SJCRH30 (cell line): ENCODE results near the gene CMTM1. TPM values are rescaled to one million over a fixed set of nuclear protein-coding genes. Genes with fewer than 3 reads are reported as not detected.
A peak's percentile ranks its signal among the peaks of the same experiment; 100 is the strongest.
"Not testable (repeated sequence)": the region's sequence is repeated elsewhere in the genome, so short reads cannot be mapped to it uniquely, and the experiment has no call there.

Experiments used
- DNase-seq, 2 experiments: peaks; one replicate each; pipeline ENCODE4 v3.0.0-alpha.2; 2015 to 2020
- H3K27ac ChIP-seq: fragments of 250-450 bp; sonication (Bioruptor Pico); 2 replicates; pipeline ENCODE4 v1.5.1; 2020; ENCODE audit warnings: mild to moderate bottlenecking, moderate library complexity
- H3K27me3 ChIP-seq: fragments of 250-450 bp; sonication (Bioruptor Pico); 2 replicates; pipeline ENCODE4 v1.5.1; 2020; ENCODE audit warnings: mild to moderate bottlenecking, moderate library complexity
- H3K36me3 ChIP-seq: fragments of 250-450 bp; sonication (Bioruptor Pico); 2 replicates; pipeline ENCODE4 v1.5.1; 2020; ENCODE audit warnings: mild to moderate bottlenecking, moderate library complexity
- H3K4me1 ChIP-seq: fragments of 250-450 bp; sonication (Bioruptor Pico); 2 replicates; pipeline ENCODE4 v1.5.1; 2020; ENCODE audit warnings: mild to moderate bottlenecking, moderate library complexity
- H3K4me3 ChIP-seq: fragments of 250-450 bp; sonication (Bioruptor Pico); 2 replicates; pipeline ENCODE4 v1.5.1; 2020; ENCODE audit warnings: mild to moderate bottlenecking, moderate library complexity
- H3K9me3 ChIP-seq: fragments of 250-450 bp; sonication (Bioruptor Pico); replicated peaks from 2 replicates; pipeline ENCODE4 v1.5.1; 2020; ENCODE audit warnings: mild to moderate bottlenecking, moderate library complexity
- total RNA-seq: library from RNA; depleted of rRNA; stranded (reverse); fragments of >200 nt; shearing (Covaris generic); gene quantifications from 2 replicates; pipeline ENCODE4 v1.2.3, GENCODE V29; 2014

The CMTM1 gene
- total RNA-seq, 1 experiment from 2014 or later = 8.2 TPM

GRCh38 chr16:66603537-66604375 is 37.5 kb downstream of the CMTM1 start:
- Histone ChIP-seq H3K27me3 (no peaks in the 10 kb centered on the region), H3K27ac (peak overlapping the region; percentile 61), H3K4me3 (peak overlapping the region; percentile 92), H3K36me3 (0 out of 2 replicates have a peak, but pooled peaks cover 2% of the 10 kb centered on the region), H3K9me3 (no peaks in the 10 kb centered on the region), H3K4me1 (peaks cover 5% of the 10 kb centered on the region; the same call in 1 of the 2 replicates)
- DNase-seq = peak; percentile 83 to 84

GRCh38 chr16:66604376-66605176 is 38.3 kb downstream of the CMTM1 start, which contains the start of gene CMTM3:
Gene CMTM3, plus strand, starts transcription at chr16:66604704. Its CDS starts 102 bp downstream, at chr16:66604806.
- H3K27ac ChIP-seq = peak within 1 kb of the TSS; percentile 61
- 0 out of 2 replicates have a peak, but pooled peaks cover 9% of the 10 kb centered on the region for H3K36me3 ChIP-seq
- no peaks in the 10 kb centered on the region for H3K27me3 ChIP-seq
- H3K4me1 ChIP-seq = peaks cover 7% of the 10 kb centered on the region; the same call in 1 of the 2 replicates
- H3K9me3 ChIP-seq = no peaks in the 10 kb centered on the region
- H3K4me3 ChIP-seq = peak within 1 kb of the TSS; percentile 92
- DNase-seq = peak; percentile 84 to 88

DNA sequence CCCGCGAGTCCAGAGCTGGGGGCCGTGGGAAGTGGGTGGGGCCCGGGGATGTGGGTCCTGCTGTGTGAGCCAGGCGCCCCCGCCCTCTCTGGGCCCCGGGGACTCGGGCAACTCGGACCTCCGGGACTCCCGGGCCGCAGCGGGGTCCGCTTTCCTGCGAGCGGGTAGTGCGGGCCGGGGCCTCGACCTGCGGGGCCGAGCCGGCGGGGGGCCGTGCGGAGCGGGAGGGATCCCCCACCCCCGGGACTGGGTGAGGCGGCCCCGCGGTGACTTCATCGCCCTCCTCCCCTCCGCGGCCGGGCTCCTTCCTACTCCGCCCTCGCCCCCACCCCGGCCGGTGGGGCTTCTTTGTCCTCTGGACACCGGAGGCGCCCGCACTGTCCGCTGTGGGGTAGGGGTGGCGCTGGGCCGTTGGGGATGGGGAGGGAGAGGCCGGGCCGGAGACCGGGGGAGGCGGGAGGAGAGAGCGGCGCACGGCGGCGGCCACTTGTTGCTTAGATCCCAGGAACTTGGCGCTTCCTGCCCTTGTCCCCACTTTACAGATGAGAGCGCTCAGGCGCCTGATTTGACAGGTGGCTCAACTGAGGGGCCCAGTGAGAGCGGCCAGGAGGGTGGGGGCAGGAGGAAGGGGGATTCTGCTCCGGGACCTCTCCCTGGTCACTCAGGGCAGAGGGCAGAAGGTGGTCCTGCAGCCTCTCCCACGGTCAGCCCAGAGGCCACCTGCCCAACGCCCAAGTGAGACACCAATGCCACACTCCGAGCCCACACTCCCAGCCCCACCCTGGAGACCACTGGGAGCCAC is 39.1 kb downstream of the CMTM1 start:
- H3K4me1 ChIP-seq = peaks cover 7% of the 10 kb centered on the region; the same call in 1 of the 2 replicates
- no peaks in the 10 kb centered on the region for H3K9me3 ChIP-seq
- H3K27me3 ChIP-seq = no peaks in the 10 kb centered on the region
- peaks cover 17% of the 10 kb centered on the region for H3K36me3 ChIP-seq
- peak overlapping the region; percentile 92 for H3K4me3 ChIP-seq
- peak overlapping the region; percentile 59 for H3K27ac ChIP-seq
- DNase-seq = peak; percentile 53 to 58

GRCh38 chr16:66605979-66606751 is 39.9 kb downstream of the CMTM1 start:
- Histone ChIP-seq H3K27ac (no peak overlapping the region), H3K27me3 (no peaks in the 10 kb centered on the region), H3K4me3 (peak overlapping the region; percentile 92), H3K36me3 (peaks cover 24% of the 10 kb centered on the region), H3K9me3 (no peaks in the 10 kb centered on the region), H3K4me1 (peaks cover 7% of the 10 kb centered on the region; the same call in 1 of the 2 replicates)
- DNase-seq = no peak

DNA sequence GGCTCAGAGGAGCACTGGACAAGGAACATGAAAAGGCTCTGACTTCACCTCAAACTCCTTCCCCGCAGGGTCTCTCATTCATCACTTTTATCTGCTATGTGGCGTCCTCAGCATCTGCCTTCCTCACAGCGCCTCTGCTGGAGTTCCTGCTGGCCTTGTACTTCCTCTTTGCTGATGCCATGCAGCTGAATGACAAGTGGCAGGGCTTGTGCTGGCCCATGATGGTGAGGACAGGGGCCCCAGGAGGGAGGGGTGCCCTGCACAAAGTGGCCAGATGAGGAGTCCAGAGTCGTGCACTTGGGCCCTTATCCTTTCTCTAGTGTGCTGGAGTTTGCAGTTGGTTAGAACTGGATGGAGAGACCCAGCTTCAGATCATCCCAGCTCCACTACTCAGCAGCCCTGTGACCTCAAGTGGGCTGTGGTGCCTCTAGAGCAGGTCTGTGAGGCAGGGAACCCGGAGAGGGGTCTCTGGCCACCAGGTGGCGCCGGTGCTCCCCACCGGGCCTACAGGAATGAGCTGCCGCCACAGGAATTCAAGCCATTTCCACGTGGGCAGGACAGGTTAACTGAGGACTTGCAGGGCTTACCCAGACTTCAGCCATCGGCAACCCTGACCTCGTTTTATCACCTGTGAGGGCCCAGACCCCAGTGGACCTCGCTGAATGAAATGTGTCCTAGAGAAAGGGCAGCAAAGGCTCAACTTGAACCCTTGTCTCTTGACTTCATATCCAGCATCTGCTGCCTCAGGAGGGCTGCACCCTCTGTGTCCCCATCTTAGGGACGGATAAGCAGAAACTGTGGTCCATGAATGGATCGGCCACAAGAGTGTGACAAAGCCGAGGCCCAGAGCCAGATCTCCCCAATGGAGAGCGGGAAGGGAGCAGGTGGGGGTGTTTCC is 42.3 kb downstream of the CMTM1 start:
- H3K4me3 ChIP-seq = no peak overlapping the region
- H3K4me1 ChIP-seq = peaks cover 7% of the 10 kb centered on the region; the same call in 1 of the 2 replicates
- no peaks in the 10 kb centered on the region for H3K27me3 ChIP-seq
- peak; percentile 92 to 94 for DNase-seq
- no peaks in the 10 kb centered on the region for H3K9me3 ChIP-seq
- H3K27ac ChIP-seq = peak overlapping the region; percentile 29; the same call in 1 of the 2 replicates
- peaks cover 45% of the 10 kb centered on the region for H3K36me3 ChIP-seq

DNA sequence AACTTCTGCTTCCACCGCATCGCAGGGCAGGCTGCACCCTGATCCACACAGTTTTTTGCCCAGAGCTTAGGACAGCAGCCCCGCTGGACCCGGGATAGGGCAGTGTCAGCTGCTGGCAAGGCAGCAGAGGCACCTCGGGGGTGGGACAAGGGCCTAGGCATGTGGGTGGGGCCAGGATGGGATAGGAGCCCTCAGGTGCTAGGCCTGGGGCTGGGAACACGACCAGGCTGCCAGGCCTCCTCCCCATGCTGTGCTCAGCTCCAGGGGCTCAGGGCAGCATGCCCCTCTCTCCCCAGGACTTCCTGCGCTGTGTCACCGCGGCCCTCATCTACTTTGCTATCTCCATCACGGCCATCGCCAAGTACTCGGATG is 42.9 kb downstream of the CMTM1 start:
- peaks cover 7% of the 10 kb centered on the region; the same call in 1 of the 2 replicates for H3K4me1 ChIP-seq
- H3K9me3 ChIP-seq = no peaks in the 10 kb centered on the region
- peak overlapping the region; percentile 29; the same call in 1 of the 2 replicates for H3K27ac ChIP-seq
- no peak overlapping the region for H3K4me3 ChIP-seq
- H3K36me3 ChIP-seq = peaks cover 47% of the 10 kb centered on the region
- H3K27me3 ChIP-seq = no peaks in the 10 kb centered on the region
- no peak for DNase-seq

DNA sequence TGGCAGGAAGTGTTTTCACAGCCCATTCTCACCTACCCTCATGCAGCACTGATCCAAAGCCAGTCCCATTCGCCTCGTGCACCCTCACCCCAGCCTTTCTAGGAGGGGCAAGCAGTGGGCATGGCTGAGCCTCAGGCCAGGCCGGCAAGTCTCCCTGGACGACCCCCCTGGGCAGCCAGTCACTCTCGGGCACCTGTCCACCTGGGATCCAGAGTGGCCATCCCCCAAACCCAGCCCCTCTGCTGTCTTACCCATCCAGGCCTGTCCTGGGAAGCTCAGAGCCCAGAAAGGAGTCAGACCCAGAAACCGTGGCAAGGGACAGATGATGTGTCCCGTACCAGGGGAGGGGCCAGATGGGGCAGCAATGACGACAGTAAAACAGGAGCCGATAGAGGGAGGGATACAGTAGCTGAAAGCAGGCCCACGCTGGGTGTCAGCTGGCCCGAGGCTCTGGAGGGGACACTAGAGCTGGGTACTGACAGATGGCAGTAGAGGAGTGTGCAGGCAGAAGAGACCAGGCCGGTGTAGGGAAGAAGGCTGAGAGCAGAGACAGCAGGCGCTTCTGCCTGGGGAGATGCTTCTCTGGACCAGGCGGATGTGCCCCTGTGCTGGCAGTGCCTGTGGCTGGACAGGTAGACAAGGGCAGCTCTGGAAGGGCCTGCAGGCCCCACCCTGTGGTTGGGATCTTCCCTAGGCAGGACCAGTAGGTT is 44.0 kb downstream of the CMTM1 start:
- Histone ChIP-seq H3K9me3 (no peaks in the 10 kb centered on the region), H3K4me3 (no peak overlapping the region), H3K36me3 (peaks cover 47% of the 10 kb centered on the region), H3K27ac (no peak overlapping the region), H3K4me1 (peaks cover 7% of the 10 kb centered on the region; the same call in 1 of the 2 replicates), H3K27me3 (no peaks in the 10 kb centered on the region)
- DNase-seq = no peak

DNA sequence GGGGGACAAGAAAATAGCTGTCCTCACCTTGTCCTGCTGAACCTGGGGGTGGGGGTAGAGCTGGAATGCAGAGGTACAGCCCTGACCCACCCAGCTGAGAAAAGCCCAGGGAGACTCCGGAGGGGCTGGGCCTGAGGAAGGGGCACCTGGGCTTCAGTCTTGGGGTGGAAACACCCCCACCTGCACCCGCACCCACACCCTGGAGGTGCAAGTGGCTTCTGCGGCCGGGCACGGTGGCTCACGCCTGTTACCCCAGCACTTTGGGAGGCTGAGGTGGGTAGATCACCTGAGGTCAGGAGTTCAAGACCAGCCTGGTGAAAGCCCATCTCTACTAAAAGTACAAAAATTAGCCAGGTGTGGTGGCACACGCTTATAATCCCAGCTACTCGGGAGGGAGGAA is 45.7 kb downstream of the CMTM1 start:
- H3K9me3 ChIP-seq, H3K4me3 ChIP-seq, H3K27ac ChIP-seq, H3K27me3 ChIP-seq, DNase-seq, H3K4me1 ChIP-seq: not testable (repeated sequence)
- peaks cover 47% of the 10 kb centered on the region for H3K36me3 ChIP-seq

- peaks cover 47% of the 10 kb centered on the region for H3K36me3 ChIP-seq
- DNase-seq = no peak
- peaks cover 7% of the 10 kb centered on the region; the same call in 1 of the 2 replicates for H3K4me1 ChIP-seq
- no peaks in the 10 kb centered on the region for H3K9me3 ChIP-seq
- H3K27ac ChIP-seq = no peak overlapping the region
- H3K27me3 ChIP-seq = no peaks in the 10 kb centered on the region
- no peak overlapping the region for H3K4me3 ChIP-seq
These were observed 46.2 kb downstream of the CMTM1 start for GRCh38 chr16:66612422-66612821.

DNA sequence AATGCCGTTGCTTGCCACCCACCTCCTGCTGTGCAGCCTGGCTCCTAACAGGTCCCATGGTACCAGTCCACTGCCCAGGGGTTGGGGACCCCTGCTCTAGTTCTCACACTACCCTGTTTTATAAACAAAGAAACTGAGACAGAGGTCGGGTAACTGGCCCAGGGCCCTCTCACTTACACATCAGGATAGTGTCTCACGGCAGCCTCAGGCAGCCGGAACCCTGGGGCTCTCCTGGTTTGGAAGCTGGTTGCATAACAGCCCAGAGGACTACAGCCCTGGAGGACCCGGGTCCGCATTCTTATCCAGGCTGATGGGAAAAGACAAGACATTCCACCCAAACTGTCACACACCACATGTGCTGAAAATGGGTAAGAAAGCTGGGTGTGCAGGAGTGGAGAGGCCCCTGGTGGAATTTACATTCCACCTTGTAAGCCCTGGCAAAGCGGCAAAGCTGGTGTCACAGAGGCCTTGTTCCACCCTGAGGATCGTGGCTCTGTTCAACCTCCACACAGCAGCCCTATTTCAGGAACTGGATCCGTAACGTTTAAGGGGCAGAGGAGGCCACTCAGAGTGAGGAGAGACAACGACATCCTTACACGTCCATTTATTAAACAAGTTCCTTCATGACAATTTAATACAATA is 48.0 kb downstream of the CMTM1 start:
- peaks cover 40% of the 10 kb centered on the region for H3K36me3 ChIP-seq
- H3K27me3 ChIP-seq = no peaks in the 10 kb centered on the region

GRCh38 chr16:66616169-66616568 is 49.9 kb downstream of the CMTM1 start:
- Histone ChIP-seq H3K4me3 (no peak overlapping the region), H3K27me3 (no peaks in the 10 kb centered on the region), H3K9me3 (no peaks in the 10 kb centered on the region), H3K36me3 (peaks cover 23% of the 10 kb centered on the region), H3K4me1 (peaks cover 29% of the 10 kb centered on the region), H3K27ac (no peak overlapping the region)
- DNase-seq = no peak

More for the DNA sequence above, 48.0 kb downstream of the CMTM1 start:
- no peak overlapping the region for H3K4me3 ChIP-seq
- no peak overlapping the region for H3K27ac ChIP-seq
- no peaks in the 10 kb centered on the region for H3K9me3 ChIP-seq
- peaks cover 13% of the 10 kb centered on the region for H3K4me1 ChIP-seq
- no peak for DNase-seq

- H3K27me3 ChIP-seq = no peaks in the 10 kb centered on the region
- no peak overlapping the region for H3K27ac ChIP-seq
- peaks cover 20% of the 10 kb centered on the region for H3K36me3 ChIP-seq
- H3K9me3 ChIP-seq = no peaks in the 10 kb centered on the region
- H3K4me3 ChIP-seq = no peak overlapping the region
- no peak for DNase-seq
- peaks cover 29% of the 10 kb centered on the region for H3K4me1 ChIP-seq
These were observed 50.4 kb downstream of the CMTM1 start for GRCh38 chr16:66616592-66616991.
